ENCODE data around the gene LRPAP1.

Gene LRPAP1

DNA sequence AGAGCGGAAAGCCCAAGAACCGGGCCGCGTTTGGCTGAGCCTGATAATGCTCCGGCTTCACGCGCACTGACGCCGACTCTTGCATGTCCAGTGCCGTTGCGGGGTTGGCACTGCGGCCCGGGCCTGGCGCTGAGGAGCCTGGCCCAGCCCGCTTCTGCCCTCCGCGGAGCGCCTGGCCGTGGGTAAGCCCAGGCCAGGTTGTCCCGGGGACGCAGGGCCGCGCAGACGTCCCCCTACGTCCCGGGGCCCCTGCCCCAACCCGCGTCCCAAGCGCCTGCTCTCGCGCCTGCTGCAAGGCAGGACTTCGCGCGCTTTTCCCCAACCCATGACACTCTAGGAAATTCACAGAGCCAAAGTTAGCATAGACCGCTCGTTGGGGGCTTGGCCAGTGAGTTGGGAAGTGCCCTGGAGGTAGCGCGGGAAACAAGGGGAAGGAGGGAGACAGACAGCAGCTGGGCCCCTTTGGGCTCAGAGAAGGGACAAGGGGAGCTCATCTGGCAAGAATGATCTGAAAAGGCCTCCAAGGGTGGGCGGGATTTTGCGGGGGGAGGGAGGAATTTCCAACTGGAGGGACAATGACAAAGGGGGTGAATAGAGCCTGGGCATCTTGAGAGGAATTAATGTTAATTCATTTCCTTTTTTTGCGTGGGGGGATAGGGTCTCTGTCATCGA is 665 bp upstream of the LRPAP1 start:
- H3K27me3 ChIP-seq (ENCODE audit: control insufficient read depth in 1 of 2, insufficient read depth in 1 of 2, low read length in 2 of 2), result peaks cover 5 to 9% of the 10 kb centered on the region in 2 experiments
- peaks cover 7 to 26% of the 10 kb centered on the region in 2 experiments for H3K36me3 ChIP-seq (ENCODE audit: control insufficient read depth in 1 of 2, insufficient read depth in 2 of 2, low read depth in 1 of 2, low read length in 2 of 2)
- no peak overlapping the region for H3K27ac ChIP-seq (ENCODE audit: low read length, poor library complexity, severe bottlenecking)
- no peak overlapping the region for H2BK12ac ChIP-seq (ENCODE audit: low read length in 2 of 2)
- no peak overlapping the region for H3K14ac ChIP-seq (ENCODE audit: low read length in 2 of 2)
- peak overlapping the region; percentile 92 for H2AFZ ChIP-seq (ENCODE audit: low read depth, low read length)
- H3K4me2 ChIP-seq (ENCODE audit: low read length, poor library complexity, severe bottlenecking), result peak overlapping the region; percentile 99
- peaks cover 20% of the 10 kb centered on the region for H3K4me1 ChIP-seq (ENCODE audit: control insufficient read depth, insufficient read depth, low read depth, low read length)
- H3K23ac ChIP-seq (ENCODE audit: low read length in 2 of 2), result no peak overlapping the region
- H2BK120ac ChIP-seq (ENCODE audit: low read depth, low read length), result no peak overlapping the region
- peak overlapping the region; percentile 76 for H3K9ac ChIP-seq (ENCODE audit: low read length)
- H3K4ac ChIP-seq (ENCODE audit: low read depth in 1 of 2, low read length in 2 of 2), result no peak overlapping the region
- H2BK5ac ChIP-seq (ENCODE audit: low read depth, low read length, poor library complexity, severe bottlenecking), result no peak overlapping the region
- H4K8ac ChIP-seq (ENCODE audit: low read length), result peak overlapping the region; percentile 30
- no peak overlapping the region for H2AK5ac ChIP-seq (ENCODE audit: low read length, severe bottlenecking)
- no peak overlapping the region for H3K18ac ChIP-seq (ENCODE audit: low read depth in 1 of 2, low read length in 2 of 2)
- no peak overlapping the region for H2BK15ac ChIP-seq (ENCODE audit: low read depth, poor library complexity, severe bottlenecking)
- peak overlapping the region; percentile 49 to 80 for H3K4me3 ChIP-seq (ENCODE audit: insufficient read depth in 1 of 2, low read depth in 1 of 2, low read length in 2 of 2)
- WGBS, result 19% methylated on average over 38 of the region's 42 CpGs
- no peak for DNase-seq
- peaks cover 31% of the 10 kb centered on the region for H3K79me1 ChIP-seq (replicated peaks; ENCODE audit: low read length, poor library complexity, severe bottlenecking)
- H4K91ac ChIP-seq (ENCODE audit: low read length), result no peak overlapping the region
- no peaks in the 10 kb centered on the region for H3K9me3 ChIP-seq (ENCODE audit: control insufficient read depth, low read length)

DNA sequence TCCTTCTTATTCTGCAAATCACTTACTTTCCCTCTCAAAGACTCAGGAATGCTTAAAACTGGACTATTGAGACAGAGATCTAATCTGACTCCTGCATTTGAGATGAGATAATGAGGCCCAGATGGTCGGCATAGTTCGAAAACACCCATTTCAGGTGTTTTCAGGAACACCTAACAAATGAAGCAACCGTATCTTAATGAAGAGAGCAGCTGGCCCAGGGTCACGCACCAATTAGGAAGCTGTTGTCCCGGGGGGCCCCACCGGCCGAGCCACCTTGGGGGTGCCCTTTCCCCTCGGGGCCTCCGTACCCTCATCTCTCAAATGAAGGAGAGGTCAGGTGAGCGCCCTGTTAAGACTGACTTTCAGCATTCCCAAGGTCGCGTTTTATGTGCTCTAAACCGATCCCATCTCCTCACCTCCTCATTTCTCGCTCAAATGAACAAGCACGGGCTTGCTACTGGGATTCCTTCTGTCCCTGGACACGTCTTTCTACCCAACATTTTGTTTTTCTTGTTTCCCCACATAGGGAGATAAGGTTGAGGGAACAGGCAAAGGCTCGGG is 824 bp downstream of the LRPAP1 start:
- H3K4ac ChIP-seq (ENCODE audit: low read depth in 1 of 2, low read length in 2 of 2), result no peak overlapping the region
- peaks cover 45% of the 10 kb centered on the region for H3K79me1 ChIP-seq (replicated peaks; ENCODE audit: low read length, poor library complexity, severe bottlenecking)
- DNase-seq, result no peak
- H2AK5ac ChIP-seq (ENCODE audit: low read length, severe bottlenecking), result no peak overlapping the region
- no peak overlapping the region for H4K91ac ChIP-seq (ENCODE audit: low read length)
- H2BK120ac ChIP-seq (ENCODE audit: low read depth, low read length), result no peak overlapping the region
- H2BK15ac ChIP-seq (ENCODE audit: low read depth, poor library complexity, severe bottlenecking), result no peak overlapping the region
- H3K27me3 ChIP-seq (ENCODE audit: control insufficient read depth in 1 of 2, insufficient read depth in 1 of 2, low read length in 2 of 2), result peaks cover 5 to 9% of the 10 kb centered on the region in 2 experiments
- no peaks in the 10 kb centered on the region for H3K9me3 ChIP-seq (ENCODE audit: control insufficient read depth, low read length)
- H3K23ac ChIP-seq (ENCODE audit: low read length in 2 of 2), result no peak overlapping the region
- 36% methylated on average over 16 of the region's 17 CpGs for WGBS
- H3K18ac ChIP-seq (ENCODE audit: low read depth in 1 of 2, low read length in 2 of 2), result no peak overlapping the region
- H3K4me3 ChIP-seq (ENCODE audit: insufficient read depth in 1 of 2, low read depth in 1 of 2, low read length in 2 of 2), result peak overlapping the region; percentile 89 to 93
- peak overlapping the region; percentile 95 for H3K4me2 ChIP-seq (ENCODE audit: low read length, poor library complexity, severe bottlenecking)
- H3K36me3 ChIP-seq (ENCODE audit: control insufficient read depth in 1 of 2, insufficient read depth in 2 of 2, low read depth in 1 of 2, low read length in 2 of 2), result peaks cover 7 to 39% of the 10 kb centered on the region in 2 experiments
- H3K14ac ChIP-seq (ENCODE audit: low read length in 2 of 2), result peak overlapping the region in 1 of 2 experiments; percentile 89
- H3K27ac ChIP-seq (ENCODE audit: low read length, poor library complexity, severe bottlenecking), result no peak overlapping the region
- H2BK12ac ChIP-seq (ENCODE audit: low read length in 2 of 2), result no peak overlapping the region
- H3K9ac ChIP-seq (ENCODE audit: low read length), result peak overlapping the region; percentile 88
- peaks cover 26% of the 10 kb centered on the region for H3K4me1 ChIP-seq (ENCODE audit: control insufficient read depth, insufficient read depth, low read depth, low read length)
- H2BK5ac ChIP-seq (ENCODE audit: low read depth, low read length, poor library complexity, severe bottlenecking), result no peak overlapping the region
- H4K8ac ChIP-seq (ENCODE audit: low read length), result no peak overlapping the region
- peak overlapping the region; percentile 99 for H2AFZ ChIP-seq (ENCODE audit: low read depth, low read length)

GRCh38 chr4:3530663-3531254 is 1.5 kb downstream of the LRPAP1 start:
- Histone ChIP-seq H3K9ac (ENCODE audit: low read length) (peak overlapping the region; percentile 88), H2AFZ (ENCODE audit: low read depth, low read length) (no peak overlapping the region), H3K27me3 (ENCODE audit: control insufficient read depth in 1 of 2, insufficient read depth in 1 of 2, low read length in 2 of 2) (peaks cover 5 to 9% of the 10 kb centered on the region in 2 experiments), H3K36me3 (ENCODE audit: control insufficient read depth in 1 of 2, insufficient read depth in 2 of 2, low read depth in 1 of 2, low read length in 2 of 2) (peaks cover 7 to 45% of the 10 kb centered on the region in 2 experiments), H2BK120ac (ENCODE audit: low read depth, low read length) (no peak overlapping the region), H3K4me3 (ENCODE audit: insufficient read depth in 1 of 2, low read depth in 1 of 2, low read length in 2 of 2) (peak overlapping the region in 1 of 2 experiments; percentile 89), H3K4me1 (ENCODE audit: control insufficient read depth, insufficient read depth, low read depth, low read length) (peaks cover 26% of the 10 kb centered on the region), H3K4ac (ENCODE audit: low read depth in 1 of 2, low read length in 2 of 2) (no peak overlapping the region), H3K14ac (ENCODE audit: low read length in 2 of 2) (no peak overlapping the region), H4K91ac (ENCODE audit: low read length) (no peak overlapping the region), H2BK12ac (ENCODE audit: low read length in 2 of 2) (peak overlapping the region in 1 of 2 experiments; percentile 35), H3K4me2 (ENCODE audit: low read length, poor library complexity, severe bottlenecking) (peak overlapping the region; percentile 95), H3K27ac (ENCODE audit: low read length, poor library complexity, severe bottlenecking) (no peak overlapping the region), H3K23ac (ENCODE audit: low read length in 2 of 2) (no peak overlapping the region), H2BK15ac (ENCODE audit: low read depth, poor library complexity, severe bottlenecking) (no peak overlapping the region), H2AK5ac (ENCODE audit: low read length, severe bottlenecking) (no peak overlapping the region), H3K18ac (ENCODE audit: low read depth in 1 of 2, low read length in 2 of 2) (no peak overlapping the region), H3K79me1 (replicated peaks; ENCODE audit: low read length, poor library complexity, severe bottlenecking) (peaks cover 50% of the 10 kb centered on the region), H2BK5ac (ENCODE audit: low read depth, low read length, poor library complexity, severe bottlenecking) (no peak overlapping the region), H4K8ac (ENCODE audit: low read length) (no peak overlapping the region), H3K9me3 (ENCODE audit: control insufficient read depth, low read length) (no peaks in the 10 kb centered on the region)
- WGBS, result 97% methylated on average over 18 of the region's 18 CpGs
- DNase-seq, result no peak

GRCh38 chr4:3530051-3530450 is 2.2 kb downstream of the LRPAP1 start:
- peaks cover 56% of the 10 kb centered on the region for H3K79me1 ChIP-seq (replicated peaks; ENCODE audit: low read length, poor library complexity, severe bottlenecking)
- H2AFZ ChIP-seq (ENCODE audit: low read depth, low read length), result no peak overlapping the region
- no peak for DNase-seq
- peaks cover 5 to 9% of the 10 kb centered on the region in 2 experiments for H3K27me3 ChIP-seq (ENCODE audit: control insufficient read depth in 1 of 2, insufficient read depth in 1 of 2, low read length in 2 of 2)
- H3K36me3 ChIP-seq (ENCODE audit: control insufficient read depth in 1 of 2, insufficient read depth in 2 of 2, low read depth in 1 of 2, low read length in 2 of 2), result peaks cover 7 to 50% of the 10 kb centered on the region in 2 experiments
- H3K4me2 ChIP-seq (ENCODE audit: low read length, poor library complexity, severe bottlenecking), result no peak overlapping the region
- H3K9me3 ChIP-seq (ENCODE audit: control insufficient read depth, low read length), result no peaks in the 10 kb centered on the region
- H3K27ac ChIP-seq (ENCODE audit: low read length, poor library complexity, severe bottlenecking), result no peak overlapping the region
- H2BK12ac ChIP-seq (ENCODE audit: low read length in 2 of 2), result no peak overlapping the region
- no peak overlapping the region for H2BK15ac ChIP-seq (ENCODE audit: low read depth, poor library complexity, severe bottlenecking)
- H3K18ac ChIP-seq (ENCODE audit: low read depth in 1 of 2, low read length in 2 of 2), result no peak overlapping the region
- no peak overlapping the region for H4K91ac ChIP-seq (ENCODE audit: low read length)
- WGBS, result 94% methylated on average over 16 of the region's 16 CpGs
- H3K4me3 ChIP-seq (ENCODE audit: insufficient read depth in 1 of 2, low read depth in 1 of 2, low read length in 2 of 2), result no peak overlapping the region
- no peak overlapping the region for H3K23ac ChIP-seq (ENCODE audit: low read length in 2 of 2)
- H3K4ac ChIP-seq (ENCODE audit: low read depth in 1 of 2, low read length in 2 of 2), result no peak overlapping the region
- no peak overlapping the region for H3K9ac ChIP-seq (ENCODE audit: low read length)
- no peak overlapping the region for H2AK5ac ChIP-seq (ENCODE audit: low read length, severe bottlenecking)
- no peak overlapping the region for H2BK5ac ChIP-seq (ENCODE audit: low read depth, low read length, poor library complexity, severe bottlenecking)
- H3K14ac ChIP-seq (ENCODE audit: low read length in 2 of 2), result no peak overlapping the region
- H3K4me1 ChIP-seq (ENCODE audit: control insufficient read depth, insufficient read depth, low read depth, low read length), result peaks cover 26% of the 10 kb centered on the region
- H4K8ac ChIP-seq (ENCODE audit: low read length), result no peak overlapping the region
- H2BK120ac ChIP-seq (ENCODE audit: low read depth, low read length), result no peak overlapping the region

Data from mesenchymal stem cell (in vitro differentiated cells and primary cell).